ENCODE data around the gene HVCN1.
A peak's percentile ranks its signal among the peaks of the same experiment; 100 is the strongest.

Gene HVCN1

DNA sequence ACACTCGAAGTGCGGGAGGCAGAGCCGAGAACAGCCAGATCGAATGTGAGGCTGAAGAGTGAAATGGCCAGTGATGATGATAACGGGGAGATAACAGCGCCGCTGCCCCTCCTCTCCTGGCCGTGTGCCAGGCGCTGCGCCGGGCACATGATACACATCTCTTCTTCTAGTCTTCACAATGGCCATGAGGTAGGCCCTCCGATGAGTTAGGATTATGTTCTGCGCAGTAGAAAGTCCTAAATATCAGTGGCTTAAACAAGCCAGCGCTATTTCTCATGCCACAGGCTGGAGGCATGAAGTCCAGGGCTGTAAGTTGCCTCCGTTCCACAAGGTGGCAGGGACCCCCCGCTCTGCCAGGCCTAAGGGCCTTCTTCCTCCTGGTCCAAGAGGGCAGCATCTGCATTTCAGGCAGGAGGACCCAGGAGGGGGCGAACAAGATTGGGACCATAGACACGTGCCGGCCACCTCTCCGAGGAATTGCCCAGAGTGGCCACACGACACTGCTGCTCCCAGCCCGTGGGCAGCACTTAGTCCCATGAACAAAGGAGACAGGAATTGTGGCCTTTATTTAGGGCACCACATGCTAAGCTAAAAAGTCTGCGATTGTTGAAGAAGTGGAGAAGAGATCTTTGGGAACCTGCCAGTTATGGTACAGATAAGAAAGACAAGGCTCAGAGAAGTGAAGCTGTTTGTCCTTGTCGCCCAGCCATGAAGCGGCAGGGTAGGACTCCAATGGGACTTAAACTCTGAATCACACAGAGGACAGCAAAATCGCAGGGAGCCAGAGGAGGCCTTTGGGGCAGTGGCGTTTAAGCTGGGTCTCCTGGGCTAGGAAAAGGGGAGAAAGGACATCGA is 10.9 kb upstream of the HVCN1 start:
- no peak for DNase-seq (ENCODE audit: low spot score)

DNA sequence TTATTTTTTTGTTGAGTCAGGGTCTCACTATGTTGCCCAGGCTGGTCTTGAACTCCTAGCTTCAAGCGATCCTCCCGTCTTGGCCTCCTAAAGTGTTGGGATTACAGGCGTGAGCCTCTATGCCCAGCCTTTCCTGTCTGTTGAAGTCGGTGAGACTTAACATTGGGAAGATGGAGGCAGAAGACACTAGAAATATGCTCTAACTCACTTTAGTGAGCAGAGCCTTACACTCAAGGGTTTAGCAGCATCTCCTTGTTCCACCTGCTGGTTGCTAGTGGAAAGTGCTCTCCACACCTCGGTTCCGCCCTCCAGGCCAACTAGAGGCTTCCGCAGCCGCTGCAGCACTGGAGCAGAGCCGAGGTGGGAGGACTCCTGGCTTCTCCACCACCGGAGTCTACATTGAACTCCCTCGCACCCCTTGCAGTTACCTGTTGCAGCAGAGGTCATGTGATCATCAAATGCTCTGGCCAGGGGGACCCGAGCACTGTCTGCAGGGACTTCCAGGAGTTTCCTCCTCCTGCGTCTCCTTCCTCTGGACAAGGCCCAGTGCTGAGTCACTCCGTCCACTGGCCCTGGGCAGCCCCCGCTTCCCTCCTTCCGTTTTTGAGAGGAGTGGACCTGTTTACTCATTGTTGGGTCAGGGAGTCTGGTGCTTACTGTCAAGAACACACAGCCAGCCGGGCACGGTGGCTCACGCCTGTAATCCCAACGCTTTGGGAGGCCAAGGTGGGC is 9.4 kb upstream of the HVCN1 start:
- peak; percentile 84 for DNase-seq (ENCODE audit: low spot score)

DNA sequence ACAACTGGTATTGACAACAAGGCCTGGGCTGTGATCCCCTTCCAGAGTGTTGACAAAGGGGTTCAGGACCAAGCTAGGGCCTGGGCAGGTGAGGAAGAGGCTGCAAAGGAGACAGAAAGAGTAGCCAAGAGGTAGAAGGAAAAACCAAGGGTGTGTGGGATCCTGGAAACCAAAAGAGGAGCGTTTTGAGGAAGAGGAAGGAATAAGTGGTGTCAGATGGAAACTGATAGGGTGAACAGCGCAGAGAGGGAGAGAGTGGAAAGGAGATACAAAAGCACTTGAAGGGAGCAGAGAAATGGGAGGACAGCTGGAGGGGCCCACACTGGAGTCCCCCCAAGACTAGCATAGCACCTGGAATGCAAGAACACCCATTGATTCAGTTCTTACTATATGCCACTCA is 8.3 kb upstream of the HVCN1 start:
- DNase-seq (ENCODE audit: low spot score): no peak

DNA sequence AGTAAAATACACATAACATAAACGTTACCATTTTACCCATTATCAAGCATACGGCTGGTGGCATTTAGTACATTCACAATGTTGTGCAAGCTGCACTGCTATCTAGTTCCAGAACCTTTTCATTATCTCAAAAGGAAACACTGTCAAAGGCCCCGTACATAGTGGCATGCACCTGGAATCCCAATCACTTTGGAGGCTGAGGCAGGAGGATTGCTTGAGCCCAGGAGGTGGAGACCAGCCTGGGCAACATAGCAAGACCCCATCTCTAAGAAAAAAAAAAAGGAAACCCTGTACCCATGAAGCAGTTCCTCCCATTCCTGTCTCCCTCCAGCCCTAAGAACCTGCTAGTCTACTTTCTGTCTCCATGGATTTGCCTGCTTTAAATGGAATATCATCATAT is 7.4 kb upstream of the HVCN1 start:
- no peak for DNase-seq (ENCODE audit: low spot score)

DNA sequence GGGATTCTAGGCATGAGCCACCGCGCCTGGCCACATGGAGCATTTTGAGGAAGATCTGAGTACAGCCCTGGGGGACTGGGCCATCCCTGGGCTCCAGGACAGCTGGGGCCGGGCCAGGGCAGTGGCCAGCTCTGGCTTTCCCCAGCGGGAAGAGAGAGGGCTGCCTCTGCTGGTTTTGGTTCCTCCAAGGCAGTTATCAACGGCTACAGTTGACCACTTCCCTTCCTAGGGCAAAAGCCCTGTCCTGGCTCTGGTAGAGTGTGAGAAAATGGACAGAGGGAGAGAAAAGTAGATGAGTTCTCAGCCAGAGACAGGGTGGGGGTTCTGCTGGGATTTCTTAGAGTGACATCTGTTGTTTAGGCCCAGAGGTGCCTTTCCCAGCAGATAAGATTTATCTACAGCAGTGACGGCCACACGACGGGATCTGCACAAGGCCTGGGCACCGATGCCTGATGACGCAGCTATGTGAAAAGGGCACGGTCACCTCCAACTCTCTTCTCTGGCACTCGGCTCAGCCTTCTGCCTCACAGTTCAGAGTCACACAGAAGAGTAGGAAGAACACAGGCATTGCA is 5.5 kb upstream of the HVCN1 start:
- DNase-seq (ENCODE audit: low spot score): no peak

DNA sequence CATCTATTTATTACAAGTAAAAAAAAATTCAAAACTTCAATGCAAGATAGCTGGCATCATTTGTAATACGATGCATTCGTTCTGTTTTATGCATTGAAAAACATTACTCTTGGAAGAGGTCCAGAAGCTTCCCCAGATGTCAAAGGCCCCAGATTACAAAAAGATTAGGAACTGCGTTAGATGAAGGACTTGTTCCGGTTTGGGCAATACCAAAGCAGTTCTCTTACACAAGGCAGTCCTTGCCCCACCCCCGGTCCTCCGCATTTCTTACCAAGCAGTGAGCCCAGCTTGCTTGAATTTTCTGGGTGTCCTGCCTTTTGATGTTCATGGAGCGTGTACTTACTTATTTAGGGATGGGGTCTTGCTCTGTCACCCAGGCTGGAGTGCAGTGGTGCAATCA is 4.8 kb upstream of the HVCN1 start:
- DNase-seq (ENCODE audit: low spot score): no peak

DNA sequence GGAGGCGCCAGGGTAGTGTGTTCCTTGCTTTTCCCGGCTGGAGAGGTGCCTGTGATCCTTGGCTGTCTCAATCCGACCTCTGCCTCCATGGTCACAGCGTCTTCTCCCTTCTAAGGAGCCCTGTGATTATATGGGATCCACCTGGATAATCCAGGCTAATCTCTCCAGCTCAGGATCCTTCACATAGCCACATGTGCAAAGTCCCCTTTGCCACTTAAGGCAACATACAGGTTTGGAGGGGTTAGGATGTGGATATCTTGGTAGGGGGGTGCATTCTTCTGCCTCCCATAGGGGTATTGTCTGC is 1.2 kb upstream of the HVCN1 start:
- no peak for DNase-seq (ENCODE audit: low spot score)

DNA sequence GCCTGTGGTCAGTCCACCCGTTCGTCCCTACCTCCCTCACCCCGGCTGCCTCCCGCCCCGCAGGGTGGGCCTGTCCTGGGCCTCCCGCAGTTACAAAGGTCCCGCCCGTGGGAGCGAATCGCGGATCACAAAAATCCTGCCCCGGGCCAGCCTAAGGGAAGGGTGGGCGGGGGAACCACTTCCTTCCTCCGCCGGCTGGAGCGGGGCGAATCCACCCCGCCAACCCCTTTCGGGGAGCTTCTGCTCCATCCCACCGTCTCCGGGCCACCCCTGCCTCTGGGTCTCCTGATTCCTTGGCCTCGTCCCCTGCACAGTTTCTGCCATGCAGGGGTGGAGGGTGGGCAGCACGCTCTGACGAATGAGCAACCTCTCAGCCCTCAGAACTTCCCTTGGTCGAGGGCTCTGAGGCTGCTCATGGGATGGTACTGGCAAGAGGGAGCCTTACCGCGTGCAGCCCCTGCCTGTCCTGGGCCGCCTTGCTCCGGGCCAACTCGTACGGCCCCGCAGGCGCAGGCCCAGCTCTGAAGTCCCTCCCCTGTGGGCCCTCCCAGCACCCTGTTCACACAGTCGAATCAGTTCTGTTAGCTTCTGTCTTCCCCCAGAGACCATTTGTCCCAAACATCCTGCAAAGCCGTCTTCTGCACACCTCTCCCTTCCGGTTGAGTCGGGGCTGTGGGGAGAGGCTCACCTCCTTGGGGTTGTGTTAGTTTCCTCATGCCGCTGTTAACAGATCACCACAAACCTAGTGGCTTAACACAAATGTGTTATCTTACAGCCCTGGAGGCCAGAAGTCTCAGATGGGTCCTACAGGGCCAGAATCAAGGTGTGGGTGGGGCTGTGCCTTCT is 589 bp upstream of the HVCN1 start:
- peak; percentile 56 for DNase-seq (ENCODE audit: low spot score)

DNA sequence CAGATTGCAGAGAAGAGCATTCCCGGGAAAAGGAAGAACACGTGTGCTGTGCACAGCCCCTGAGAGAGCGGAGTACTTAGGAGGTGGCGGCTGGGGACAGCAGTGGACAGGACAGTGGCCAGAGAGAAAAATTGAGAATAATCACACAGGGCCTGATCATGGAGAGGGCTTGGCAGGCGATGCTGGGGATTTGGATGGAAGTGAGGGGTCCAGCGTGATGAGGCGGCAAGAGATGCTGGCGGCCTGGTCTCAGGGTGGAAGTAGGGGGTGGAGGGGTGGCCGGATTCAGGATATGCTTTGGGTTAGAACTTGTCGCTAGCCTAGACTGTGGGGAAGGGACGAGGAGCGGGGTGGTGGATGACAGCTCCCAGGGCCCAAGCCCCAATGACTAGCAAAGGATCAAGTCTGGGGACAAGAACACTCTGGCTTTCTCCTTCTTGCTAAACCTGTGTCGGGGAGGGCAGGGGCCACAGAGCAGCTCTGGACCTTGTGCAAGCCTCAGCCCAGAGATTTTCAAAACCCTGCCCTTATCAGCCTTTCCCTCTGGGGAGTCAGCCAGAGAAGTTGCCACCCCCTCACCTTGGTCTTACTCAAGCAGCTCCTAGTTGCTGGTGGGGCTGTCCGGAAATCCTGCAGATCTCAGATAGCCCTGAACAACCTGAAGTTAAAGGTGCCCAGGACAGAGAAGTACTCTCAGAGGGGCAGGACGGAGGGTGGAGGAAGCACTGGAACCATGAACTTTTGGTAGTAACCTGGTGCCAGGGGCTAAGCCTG is 1.3 kb downstream of the HVCN1 start:
- DNase-seq (ENCODE audit: low spot score): no peak

DNA sequence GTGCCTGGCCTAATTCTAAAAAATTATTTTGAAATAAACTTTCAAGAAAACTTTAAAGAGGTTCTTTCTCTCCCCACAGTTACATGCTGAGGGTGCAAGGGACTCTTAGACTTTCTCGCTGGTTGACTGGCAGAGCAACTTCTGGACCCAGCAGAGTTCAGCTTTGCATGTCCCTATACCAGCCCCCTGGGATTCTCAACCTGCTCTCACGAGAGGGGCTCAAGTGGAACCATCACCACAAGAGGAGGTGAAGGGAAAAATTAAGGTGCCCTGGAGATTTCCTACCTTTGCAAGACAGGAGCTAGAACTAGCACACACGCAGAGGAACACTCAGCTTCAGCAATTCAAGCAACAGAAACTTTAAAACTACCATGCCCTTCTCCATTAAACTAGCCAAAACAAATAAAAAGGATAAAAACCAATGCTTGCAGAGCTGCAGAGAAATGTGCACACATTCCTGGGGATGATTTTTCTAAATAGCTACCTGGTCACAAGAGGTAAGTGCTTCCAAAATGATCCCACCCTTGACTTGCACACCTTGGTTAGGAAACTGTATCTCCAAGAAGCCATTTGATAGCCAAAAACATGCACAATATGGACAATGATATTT is 2.5 kb downstream of the HVCN1 start:
- no peak for DNase-seq (ENCODE audit: low spot score)

DNA sequence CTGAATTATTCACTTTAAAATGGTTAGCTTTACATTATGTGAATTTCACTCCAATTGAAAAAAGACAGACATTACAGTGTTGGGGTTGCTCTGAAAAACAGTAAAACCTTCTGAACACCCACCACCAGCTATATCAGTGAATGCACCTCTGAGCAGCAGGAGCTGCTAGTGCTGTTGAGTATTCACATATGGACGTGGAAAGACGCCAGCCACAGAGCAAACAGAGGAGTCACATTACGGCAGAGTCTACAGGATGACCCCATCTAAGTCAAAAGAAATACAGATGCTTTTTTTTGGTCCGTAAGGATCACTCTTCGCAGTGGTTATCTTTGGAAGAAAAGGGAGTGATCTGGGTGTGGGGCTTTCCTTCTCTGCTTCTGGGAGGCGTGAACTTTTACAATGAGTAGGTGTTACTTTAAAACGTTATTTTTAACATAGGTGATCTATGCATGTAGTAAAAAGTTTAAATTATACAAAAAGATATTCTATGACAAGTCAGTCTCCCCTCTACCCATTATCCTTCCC is 4.5 kb downstream of the HVCN1 start:
- no peak for DNase-seq (ENCODE audit: low spot score)

DNA sequence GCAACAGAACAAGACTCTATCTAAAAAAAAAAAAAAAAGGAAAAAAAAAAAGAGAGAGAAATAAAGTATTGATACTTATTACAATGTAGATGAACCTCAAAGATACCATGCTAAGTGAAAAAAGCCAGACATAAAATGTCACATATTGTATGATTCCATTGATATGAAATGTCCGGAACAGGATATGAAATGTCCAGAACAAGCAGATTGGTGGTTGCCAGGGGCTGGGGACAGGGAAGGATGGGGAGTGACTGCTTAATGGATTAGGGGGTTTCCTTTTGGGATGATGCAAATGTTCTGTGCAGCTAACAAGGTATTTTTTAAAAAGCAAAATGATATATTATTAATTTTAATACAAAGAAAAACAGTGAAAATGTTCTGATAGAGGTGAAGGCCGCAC is 5.0 kb downstream of the HVCN1 start:
- DNase-seq (ENCODE audit: low spot score): no peak

DNA sequence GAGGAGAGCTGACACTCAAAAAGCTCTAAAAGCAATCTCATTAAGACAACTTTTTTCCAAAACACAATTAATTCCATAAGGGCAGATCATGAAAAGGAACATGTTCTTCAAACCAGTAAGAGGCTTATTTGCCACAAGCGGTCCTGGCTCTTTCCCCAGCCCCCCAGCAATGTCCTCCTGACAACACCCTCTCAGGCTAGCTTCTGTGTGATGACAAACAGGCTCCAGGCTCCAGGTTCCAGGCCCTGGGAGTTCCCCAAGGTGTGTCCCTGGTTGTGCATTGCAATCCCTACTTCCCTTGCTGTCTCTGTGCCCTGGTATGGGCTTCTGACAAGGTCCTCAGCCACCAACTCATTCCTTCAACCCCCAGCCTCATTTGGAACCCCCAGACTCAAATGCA is 8.9 kb downstream of the HVCN1 start:
- no peak for DNase-seq (ENCODE audit: low spot score)

DNA sequence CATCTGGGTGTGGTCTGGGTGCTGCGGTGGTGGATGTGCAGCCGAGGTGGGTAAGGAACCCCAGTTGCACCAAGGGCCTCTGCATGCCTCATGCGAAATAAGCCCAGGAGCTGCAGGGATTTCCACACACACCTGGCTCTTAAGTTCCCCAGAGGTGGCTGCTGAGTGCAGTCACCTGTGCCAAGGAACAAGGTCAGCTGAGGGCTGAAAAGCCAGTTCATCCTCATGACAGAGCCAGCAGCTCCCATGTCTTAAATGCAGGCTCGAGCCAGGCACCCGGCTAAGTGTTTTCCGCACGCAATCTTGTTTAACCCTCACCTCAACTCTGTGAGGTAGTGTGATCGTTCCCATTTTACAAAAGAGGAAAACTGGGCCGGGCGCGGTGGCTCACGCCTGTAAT is 9.7 kb downstream of the HVCN1 start:
- no peak for DNase-seq (ENCODE audit: low spot score)

DNA sequence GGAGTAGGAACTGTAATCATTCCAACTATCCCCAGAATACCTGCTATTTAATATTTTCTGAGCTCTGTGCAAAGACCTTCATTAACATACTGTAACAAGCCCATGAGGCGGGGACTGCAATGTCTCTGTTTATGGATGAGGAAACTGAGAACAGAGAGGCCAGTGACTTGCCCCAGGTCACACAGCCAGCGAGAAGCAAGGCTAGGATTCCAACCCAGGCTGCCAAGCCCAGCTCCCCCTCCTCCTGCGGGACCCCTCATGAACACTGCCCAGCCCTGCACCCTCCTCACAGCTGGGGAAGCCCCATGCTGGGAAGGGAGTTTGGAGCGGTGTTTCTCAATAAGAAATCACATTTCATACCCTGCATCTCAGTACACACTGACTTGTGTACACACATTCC is 10.9 kb downstream of the HVCN1 start:
- DNase-seq (ENCODE audit: low spot score): no peak

DNA sequence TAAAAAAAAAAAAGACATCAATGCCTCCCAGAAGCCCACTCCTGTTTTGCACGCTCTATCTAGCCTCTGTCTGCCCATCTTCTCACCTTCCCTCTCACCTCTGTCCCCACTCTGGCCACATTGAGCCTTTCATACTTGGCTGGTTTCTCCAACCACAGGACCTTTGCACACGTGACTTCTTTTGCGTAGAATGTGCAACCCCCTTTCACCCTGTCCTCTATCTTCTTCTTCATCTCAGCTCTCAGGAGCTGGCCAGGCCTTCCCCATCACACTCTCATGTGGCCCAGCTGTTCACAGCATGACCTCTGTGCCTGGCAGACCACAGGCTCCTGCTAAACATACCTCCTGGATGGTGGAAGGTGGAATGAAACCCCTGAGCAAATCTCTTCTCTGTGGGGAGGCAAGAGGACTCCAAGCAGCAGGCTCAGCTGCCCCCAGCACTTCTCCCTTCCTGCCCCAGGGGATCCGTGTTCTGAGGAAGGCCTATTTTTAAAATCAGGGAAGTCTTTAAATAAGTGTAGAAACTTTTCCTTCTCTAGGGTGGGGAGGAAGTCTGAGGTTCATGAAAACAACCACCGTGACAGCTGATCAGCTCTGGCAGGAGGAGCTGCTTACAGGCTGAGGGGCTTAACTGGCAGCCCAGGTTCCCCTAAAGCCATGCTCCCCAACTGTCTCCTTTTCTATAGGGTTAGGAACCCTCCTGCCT is 11.6 kb downstream of the HVCN1 start:
- DNase-seq (ENCODE audit: low spot score): no peak

DNA sequence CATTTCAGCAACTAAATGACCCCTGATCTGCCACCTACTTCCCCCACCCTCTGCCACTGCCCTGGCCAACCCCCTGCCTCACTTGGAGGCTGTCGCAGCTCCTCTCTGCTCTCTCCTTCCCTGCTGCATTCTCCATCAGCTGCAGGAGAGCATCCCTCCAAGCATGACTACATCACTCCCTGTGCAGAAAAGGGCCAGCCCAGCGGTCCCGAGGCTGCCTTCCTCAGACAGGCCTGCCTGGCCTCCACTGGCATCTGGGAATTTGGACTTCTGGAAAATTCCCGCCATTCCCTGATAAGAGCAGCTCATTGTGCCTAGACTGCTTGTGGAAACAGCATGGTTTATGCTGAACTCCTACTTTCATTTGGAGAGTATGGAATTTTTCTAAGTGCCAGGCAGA is 12.7 kb downstream of the HVCN1 start:
- DNase-seq (ENCODE audit: low spot score): no peak

DNA sequence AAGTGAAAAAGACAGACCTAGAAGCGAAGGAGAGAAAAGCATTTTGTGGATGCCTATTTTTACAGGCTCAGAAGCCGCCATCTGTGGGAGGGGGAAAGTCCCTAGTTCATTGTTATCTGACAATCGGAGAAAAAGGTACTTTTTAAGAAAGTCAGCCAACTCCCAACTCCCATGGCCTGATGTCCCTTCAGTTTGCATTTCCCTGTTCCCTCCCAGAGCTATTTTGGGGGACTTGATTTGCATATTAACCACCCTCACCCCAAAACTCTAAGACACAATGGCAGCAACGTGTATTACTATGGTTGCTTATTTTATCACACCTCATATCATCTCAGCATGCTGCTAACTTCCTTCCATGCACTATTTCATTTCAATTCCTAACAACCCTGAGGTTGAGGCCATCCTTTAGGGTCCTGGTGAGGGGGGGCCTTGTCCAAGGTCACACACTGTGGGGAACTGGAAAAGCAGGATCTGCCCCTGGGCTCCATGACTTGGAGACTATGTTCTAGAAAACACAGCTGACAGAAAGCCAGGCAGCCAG is 18.7 kb downstream of the HVCN1 start:
- peak; percentile 25 for DNase-seq (ENCODE audit: low spot score)

DNA sequence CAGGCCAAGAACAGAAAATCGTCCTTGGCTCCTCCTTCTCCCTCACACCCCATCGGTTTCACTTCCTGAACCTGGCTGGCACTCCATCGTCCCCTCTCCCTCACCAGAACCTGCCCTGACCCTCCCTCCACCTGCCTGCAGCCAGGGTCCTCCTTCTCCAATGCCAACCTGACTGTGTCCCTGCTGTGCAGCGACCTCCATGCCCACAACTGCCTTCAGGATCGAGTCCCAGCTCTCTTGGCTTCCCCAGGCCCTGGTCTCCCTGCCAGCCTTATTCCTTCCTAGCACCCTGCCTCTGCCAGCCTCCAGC is 19.8 kb downstream of the HVCN1 start:
- no peak for DNase-seq (ENCODE audit: low spot score)

DNA sequence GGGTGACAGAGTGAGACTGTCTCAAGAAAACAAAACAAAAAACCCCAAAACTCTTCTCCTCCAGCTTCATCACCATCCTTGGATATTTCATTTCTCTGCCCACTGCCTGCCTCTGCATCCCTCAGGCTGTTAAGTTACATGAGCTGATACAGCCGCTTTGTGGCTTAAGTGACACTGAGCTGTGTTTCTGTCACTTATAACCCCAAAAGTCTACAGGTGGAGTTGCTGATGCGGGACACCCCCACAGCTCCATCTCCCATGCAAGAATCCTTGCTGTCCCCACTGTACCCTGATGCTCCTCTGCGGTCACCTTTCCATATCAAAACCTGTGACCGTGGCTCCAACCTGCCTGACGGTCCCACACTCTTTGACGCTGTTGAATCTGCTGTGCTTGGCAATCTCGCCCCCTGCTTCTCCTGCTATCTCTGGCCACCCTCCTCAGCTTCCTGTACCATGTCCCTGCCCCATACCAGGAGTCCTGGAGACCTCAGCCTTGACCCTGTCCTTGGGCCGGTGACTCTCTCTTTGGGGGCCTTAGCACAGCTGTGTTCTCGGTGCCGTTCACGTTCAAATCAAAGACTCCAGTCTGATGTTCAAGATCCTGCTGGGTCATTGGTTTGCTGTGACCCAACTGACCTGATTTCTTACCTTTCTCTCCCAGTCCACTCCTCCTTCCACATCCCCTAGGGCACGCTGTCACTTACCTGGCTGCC is 20.3 kb downstream of the HVCN1 start:
- DNase-seq (ENCODE audit: low spot score): no peak
